Neural cell (in vitro differentiated cells): ENCODE measurements around the gene STRBP. TPM values are rescaled to one million over a fixed set of nuclear protein-coding genes. Genes with fewer than 3 reads are reported as not detected.

Source experiments
- H2AFZ ChIP-seq: fragments of 200-600, 300-800 bp; sonication (generic), shearing (Covaris generic); 2 replicates; pipeline ENCODE4 v1.6.0; 2014; ENCODE audit warnings: low read depth, mild to moderate bottlenecking, antibody characterized with exemption, low read length, moderate library complexity
- H3F3A ChIP-seq: fragments of 200-600 bp; shearing (Covaris generic); 2 replicates; pipeline ENCODE4 v1.6.1; 2016; ENCODE audit warnings: mild to moderate bottlenecking, moderate library complexity, mixed read lengths, antibody characterized with exemption, low read length; ENCODE audit not compliant: insufficient read depth, poor library complexity, severe bottlenecking
- H3K27ac ChIP-seq: fragments of 200-600, 300-800 bp; sonication (generic), shearing (Covaris generic); 2 replicates; pipeline ENCODE4 v1.5.1; 2014; ENCODE audit warnings: mild to moderate bottlenecking, low read length, moderate library complexity
- H3K27me3 ChIP-seq: fragments of 300-800, 200-600 bp; sonication (generic), shearing (Covaris generic); 2 replicates; pipeline ENCODE4 v1.6.0; 2014; ENCODE audit warnings: mild to moderate bottlenecking, low read depth, low read length, moderate library complexity; ENCODE audit not compliant: insufficient read depth
- H3K36me3 ChIP-seq: fragments of 300-800, 200-600 bp; sonication (generic), shearing (Covaris generic); 2 replicates; pipeline ENCODE4 v1.5.1; 2014; ENCODE audit warnings: mild to moderate bottlenecking, antibody characterized with exemption, low read length, moderate library complexity; ENCODE audit not compliant: insufficient read depth
- H3K4me2 ChIP-seq: fragments of 300-800, 200-600 bp; sonication (generic), shearing (Covaris generic); 2 replicates; pipeline ENCODE4 v1.6.0; 2014; ENCODE audit warnings: mild to moderate bottlenecking, low read length
- H3K4me3 ChIP-seq: fragments of 300-800, 200-600 bp; sonication (generic), shearing (Covaris generic); 2 replicates; pipeline ENCODE4 v1.5.1; 2014; ENCODE audit warnings: mild to moderate bottlenecking, low read length, moderate library complexity
- H3K79me2 ChIP-seq: fragments of 200-600 bp; shearing (Covaris generic); replicated peaks from 2 replicates; pipeline ENCODE4 v1.6.0; 2014; ENCODE audit warnings: mild to moderate bottlenecking, low read length, moderate library complexity; ENCODE audit not compliant: insufficient read depth
- H3K9ac ChIP-seq: fragments of 300-800, 200-600 bp; sonication (generic), shearing (Covaris generic); 2 replicates; pipeline ENCODE4 v1.6.1; 2016; ENCODE audit warnings: mild to moderate bottlenecking, low read length, mixed read lengths
- H3K9me2 ChIP-seq: fragments of 200-600 bp; shearing (Covaris generic); 2 replicates; pipeline ENCODE4 v1.6.1; 2016; ENCODE audit warnings: mild to moderate bottlenecking, low read length, mixed read lengths; ENCODE audit not compliant: insufficient read depth
- H3K9me3 ChIP-seq: fragments of 200-600, 300-800 bp; sonication (generic), shearing (Covaris generic); 2 replicates; pipeline ENCODE4 v1.6.1; 2016; ENCODE audit warnings: mild to moderate bottlenecking, mixed run types, low read length, moderate library complexity, mixed read lengths
- H4K20me1 ChIP-seq: fragments of 200-600 bp; shearing (Covaris generic); 2 replicates; pipeline ENCODE4 v1.6.1; 2016; ENCODE audit warnings: mild to moderate bottlenecking, mixed run types; ENCODE audit not compliant: insufficient read depth
- EP300 ChIP-seq: fragments of 450-650 bp; conservative IDR thresholded peaks from 2 replicates; pipeline ENCODE4 v1.6.1; 2014; ENCODE audit warnings: antibody characterized with exemption, mild to moderate bottlenecking, moderate library complexity; ENCODE audit not compliant: poor library complexity, severe bottlenecking
- EZH2 ChIP-seq: fragments of 200-600, 300-800 bp; shearing (Covaris generic), sonication (generic); IDR thresholded peaks from 2 replicates; pipeline ENCODE4 v1.6.1; 2014; ENCODE audit warnings: antibody characterized with exemption, low read length, borderline replicate concordance, mild to moderate bottlenecking; ENCODE audit not compliant: insufficient read depth, poor library complexity, severe bottlenecking
- MXI1 ChIP-seq: fragments of 450-650 bp; conservative IDR thresholded peaks from 2 replicates; pipeline ENCODE4 v1.6.1; 2014; ENCODE audit warnings: antibody characterized with exemption, mild to moderate bottlenecking; ENCODE audit not compliant: poor library complexity, severe bottlenecking
- POLR2AphosphoS5 ChIP-seq: IDR thresholded peaks from 2 replicates; pipeline ENCODE4 v1.6.1; 2012
- RAD21 ChIP-seq: fragments of 450-650 bp; conservative IDR thresholded peaks from 2 replicates; pipeline ENCODE4 v1.6.1; 2014; ENCODE audit warnings: antibody characterized with exemption, mild to moderate bottlenecking, moderate library complexity
- SMC3 ChIP-seq: fragments of 450-650 bp; conservative IDR thresholded peaks from 2 replicates; pipeline ENCODE4 v1.6.1; 2014; ENCODE audit warnings: antibody characterized with exemption, mild to moderate bottlenecking, moderate library complexity; ENCODE audit not compliant: poor library complexity
- TAF1 ChIP-seq: IDR thresholded peaks from 2 replicates; pipeline ENCODE4 v1.6.1; 2012; ENCODE audit warnings: low read depth
- polyA plus RNA-seq: library from polyadenylated mRNA; depleted of rRNA; stranded (reverse); fragments of >200 nt; gene quantifications from 2 replicates; pipeline ENCODE4 v1.2.3, GENCODE V29; 2014
- TF ChIP-seq, protein P1 (sequence below): fragments of 450-650 bp; IDR thresholded peaks from 2 replicates; pipeline ENCODE4 v1.5.1; 2014; ENCODE audit warnings: antibody characterized with exemption, mild to moderate bottlenecking, moderate library complexity; ENCODE audit not compliant: poor library complexity, severe bottlenecking
- TF ChIP-seq, protein P2 (sequence below): IDR thresholded peaks from 2 replicates; pipeline ENCODE4 v1.6.1; 2012; ENCODE audit warnings: borderline replicate concordance

STRBP gene
- polyA plus RNA-seq, 1 donor from 2014 or later: 64.6 TPM

DNA sequence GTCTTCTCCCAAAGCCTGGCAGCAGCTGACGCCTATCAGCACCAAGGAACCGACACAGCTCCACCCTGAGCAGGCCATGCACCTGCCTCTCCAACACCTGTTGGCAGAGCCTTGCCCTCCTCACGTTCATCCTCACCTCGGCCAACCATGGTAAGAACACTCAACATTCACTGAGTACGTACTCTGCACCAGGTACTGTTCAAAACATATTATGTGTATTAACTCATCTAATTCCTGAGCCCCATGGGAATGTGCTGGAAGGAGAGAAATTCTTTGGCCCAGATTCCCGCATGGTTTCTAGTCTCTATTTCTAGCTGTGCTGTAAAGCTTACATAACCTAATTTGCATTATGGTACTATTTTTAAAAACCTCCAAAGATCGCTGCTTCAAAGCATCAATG lies 148.8 kb downstream of the STRBP start:
- Histone ChIP-seq H3F3A (no peaks in the 10 kb centered on the region), H3K36me3 (no peaks in the 10 kb centered on the region), H3K9me2 (no peaks in the 10 kb centered on the region), H3K4me2 (no peak overlapping the region), H4K20me1 (no peaks in the 10 kb centered on the region), H3K27ac (no peak overlapping the region), H3K9me3 (no peaks in the 10 kb centered on the region), H3K27me3 (no peaks in the 10 kb centered on the region), H3K4me3 (no peak overlapping the region), H3K9ac (no peak overlapping the region), H3K79me2 (no peaks in the 10 kb centered on the region), H2AFZ (no peak overlapping the region)
- TF ChIP-seq TAF1 (no peak), POLR2AphosphoS5 (no peak), EP300 (no peak), MXI1 (no peak), RAD21 (no peak), SMC3 (no peak), EZH2 (no peak)
- TF ChIP-seq, protein P1, sequence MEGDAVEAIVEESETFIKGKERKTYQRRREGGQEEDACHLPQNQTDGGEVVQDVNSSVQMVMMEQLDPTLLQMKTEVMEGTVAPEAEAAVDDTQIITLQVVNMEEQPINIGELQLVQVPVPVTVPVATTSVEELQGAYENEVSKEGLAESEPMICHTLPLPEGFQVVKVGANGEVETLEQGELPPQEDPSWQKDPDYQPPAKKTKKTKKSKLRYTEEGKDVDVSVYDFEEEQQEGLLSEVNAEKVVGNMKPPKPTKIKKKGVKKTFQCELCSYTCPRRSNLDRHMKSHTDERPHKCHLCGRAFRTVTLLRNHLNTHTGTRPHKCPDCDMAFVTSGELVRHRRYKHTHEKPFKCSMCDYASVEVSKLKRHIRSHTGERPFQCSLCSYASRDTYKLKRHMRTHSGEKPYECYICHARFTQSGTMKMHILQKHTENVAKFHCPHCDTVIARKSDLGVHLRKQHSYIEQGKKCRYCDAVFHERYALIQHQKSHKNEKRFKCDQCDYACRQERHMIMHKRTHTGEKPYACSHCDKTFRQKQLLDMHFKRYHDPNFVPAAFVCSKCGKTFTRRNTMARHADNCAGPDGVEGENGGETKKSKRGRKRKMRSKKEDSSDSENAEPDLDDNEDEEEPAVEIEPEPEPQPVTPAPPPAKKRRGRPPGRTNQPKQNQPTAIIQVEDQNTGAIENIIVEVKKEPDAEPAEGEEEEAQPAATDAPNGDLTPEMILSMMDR: no peak
- TF ChIP-seq, protein P2, sequence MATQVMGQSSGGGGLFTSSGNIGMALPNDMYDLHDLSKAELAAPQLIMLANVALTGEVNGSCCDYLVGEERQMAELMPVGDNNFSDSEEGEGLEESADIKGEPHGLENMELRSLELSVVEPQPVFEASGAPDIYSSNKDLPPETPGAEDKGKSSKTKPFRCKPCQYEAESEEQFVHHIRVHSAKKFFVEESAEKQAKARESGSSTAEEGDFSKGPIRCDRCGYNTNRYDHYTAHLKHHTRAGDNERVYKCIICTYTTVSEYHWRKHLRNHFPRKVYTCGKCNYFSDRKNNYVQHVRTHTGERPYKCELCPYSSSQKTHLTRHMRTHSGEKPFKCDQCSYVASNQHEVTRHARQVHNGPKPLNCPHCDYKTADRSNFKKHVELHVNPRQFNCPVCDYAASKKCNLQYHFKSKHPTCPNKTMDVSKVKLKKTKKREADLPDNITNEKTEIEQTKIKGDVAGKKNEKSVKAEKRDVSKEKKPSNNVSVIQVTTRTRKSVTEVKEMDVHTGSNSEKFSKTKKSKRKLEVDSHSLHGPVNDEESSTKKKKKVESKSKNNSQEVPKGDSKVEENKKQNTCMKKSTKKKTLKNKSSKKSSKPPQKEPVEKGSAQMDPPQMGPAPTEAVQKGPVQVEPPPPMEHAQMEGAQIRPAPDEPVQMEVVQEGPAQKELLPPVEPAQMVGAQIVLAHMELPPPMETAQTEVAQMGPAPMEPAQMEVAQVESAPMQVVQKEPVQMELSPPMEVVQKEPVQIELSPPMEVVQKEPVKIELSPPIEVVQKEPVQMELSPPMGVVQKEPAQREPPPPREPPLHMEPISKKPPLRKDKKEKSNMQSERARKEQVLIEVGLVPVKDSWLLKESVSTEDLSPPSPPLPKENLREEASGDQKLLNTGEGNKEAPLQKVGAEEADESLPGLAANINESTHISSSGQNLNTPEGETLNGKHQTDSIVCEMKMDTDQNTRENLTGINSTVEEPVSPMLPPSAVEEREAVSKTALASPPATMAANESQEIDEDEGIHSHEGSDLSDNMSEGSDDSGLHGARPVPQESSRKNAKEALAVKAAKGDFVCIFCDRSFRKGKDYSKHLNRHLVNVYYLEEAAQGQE: no peak

DNA sequence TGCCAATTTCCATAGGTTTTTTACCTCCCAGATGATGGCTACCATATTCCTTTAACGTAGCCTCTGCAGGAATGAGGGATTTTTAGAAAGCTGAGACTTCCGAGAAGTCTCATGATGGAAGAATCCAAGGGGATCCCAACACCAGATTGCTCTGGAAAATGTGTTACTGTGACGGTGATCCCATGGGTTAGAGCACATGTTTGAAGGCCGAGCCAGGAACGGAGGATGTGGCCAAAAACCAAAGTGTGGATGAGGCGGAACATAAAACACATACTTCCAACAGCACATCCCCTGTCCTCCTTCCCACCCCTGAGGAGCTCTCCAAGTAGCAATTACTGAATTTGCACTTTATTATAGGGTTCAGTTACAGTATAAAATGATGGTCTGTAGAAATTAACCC lies 152.3 kb downstream of the STRBP start:
- Histone ChIP-seq H3K4me3 (no peak overlapping the region), H4K20me1 (no peaks in the 10 kb centered on the region), H3K4me2 (no peak overlapping the region), H3K36me3 (no peaks in the 10 kb centered on the region), H3K79me2 (no peaks in the 10 kb centered on the region), H3K27me3 (no peaks in the 10 kb centered on the region), H3K27ac (no peak overlapping the region), H2AFZ (no peak overlapping the region), H3K9ac (no peak overlapping the region), H3F3A (no peaks in the 10 kb centered on the region), H3K9me3 (no peaks in the 10 kb centered on the region), H3K9me2 (no peaks in the 10 kb centered on the region)
- TF ChIP-seq MXI1 (no peak), EP300 (no peak), RAD21 (no peak), POLR2AphosphoS5 (no peak), EZH2 (no peak), TAF1 (no peak), SMC3 (no peak)
- TF ChIP-seq, protein P1: no peak
- TF ChIP-seq, protein P2: no peak
